NCI-H345 treated with DMSO at 0.1 percent for 48 hours (cell line): Measurements from ENCODE around the gene HSPA9.

Experiments used
- DNase-seq: peaks from one replicate; lab custom pipeline; 2025; ENCODE audit not compliant: unreplicated experiment; lab: John Stamatoyannopoulos, UW

The HSPA9 gene

DNA sequence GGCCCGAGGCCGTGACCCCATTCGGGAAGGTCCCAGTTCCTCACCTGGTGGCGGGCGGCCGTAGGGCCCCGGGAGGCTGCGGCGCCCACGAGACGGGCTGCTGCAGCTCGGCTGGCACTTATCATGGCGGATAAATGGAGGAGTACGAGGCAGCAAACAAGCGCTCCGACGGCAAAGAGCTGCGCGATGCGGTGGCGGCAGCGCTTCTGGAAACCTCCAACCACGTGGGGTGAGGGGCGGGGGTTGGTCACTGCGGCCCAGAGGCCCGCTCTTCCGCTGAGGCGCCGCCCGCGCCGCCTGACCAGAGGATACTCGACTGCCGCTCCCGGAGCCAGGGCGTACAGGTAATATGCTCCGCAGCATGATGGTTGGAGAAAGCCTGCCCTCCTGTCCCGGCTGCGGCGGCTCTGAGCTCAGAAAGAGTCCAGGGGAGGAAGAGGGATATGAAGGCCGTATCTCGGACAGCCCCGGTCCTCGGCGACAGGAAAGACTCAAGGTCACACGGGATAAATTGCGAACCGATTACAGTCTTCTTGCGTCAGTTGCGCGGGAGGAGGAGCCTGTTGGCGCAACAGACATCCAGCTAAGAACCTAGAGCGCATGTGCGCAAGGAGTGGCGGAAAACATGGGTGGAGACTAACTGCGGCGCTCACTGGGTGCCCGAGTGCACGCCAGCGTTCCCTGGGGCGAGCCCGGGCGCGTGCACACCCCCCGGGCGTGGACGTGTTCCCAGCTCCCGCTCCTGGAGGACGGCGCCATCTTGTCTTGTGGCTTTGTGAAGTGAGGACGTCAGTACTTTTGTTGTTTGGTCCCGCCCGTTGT lies at the start of gene HSPA9:
TSS of gene HSPA9 (minus strand) at position 208 of the 822 bp plus-strand sequence. CDS start at position 125, 83 bp downstream.
- DNase-seq = peak; percentile 99

DNA sequence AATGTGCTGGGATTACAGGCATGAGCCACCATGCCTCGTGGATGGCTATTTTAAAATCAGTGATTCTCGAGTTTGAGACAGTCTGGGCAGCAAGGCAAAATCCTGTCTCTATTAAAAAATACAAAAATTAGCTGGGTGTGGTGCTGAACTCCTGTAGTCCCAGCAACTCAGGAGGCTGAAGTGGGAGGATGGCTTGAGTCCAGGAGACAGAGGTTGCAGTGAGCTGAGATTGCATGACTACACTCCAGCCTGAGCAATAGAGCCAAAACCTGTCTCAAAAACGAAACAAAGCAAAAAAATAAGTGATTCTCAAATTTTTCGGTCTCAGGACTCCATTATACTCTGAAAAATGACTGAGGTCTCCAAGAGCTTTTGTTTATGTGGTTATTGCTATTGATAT lies 47.9 kb upstream of the HSPA9 start:
- DNase-seq = no peak

DNA sequence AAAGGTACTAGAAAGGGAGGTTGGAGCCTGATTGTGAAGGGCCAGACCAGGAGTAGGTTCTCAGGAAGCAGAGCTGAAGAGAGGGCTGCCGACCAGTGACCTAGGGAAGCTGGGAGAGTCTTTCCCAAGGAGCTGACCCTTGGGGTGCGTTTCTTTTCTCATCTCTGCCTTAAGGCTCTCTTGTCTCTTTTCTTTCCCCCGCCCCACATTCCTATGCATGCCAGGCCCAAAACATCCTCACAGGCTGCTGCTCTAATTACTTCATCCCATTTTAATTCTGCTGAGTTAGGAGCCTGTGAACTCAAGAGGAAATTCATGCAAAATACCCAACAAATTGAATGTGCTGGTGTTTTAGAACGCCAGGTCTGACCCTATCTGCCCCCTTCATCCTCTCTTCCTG lies 46.9 kb upstream of the HSPA9 start:
- DNase-seq = no peak

DNA sequence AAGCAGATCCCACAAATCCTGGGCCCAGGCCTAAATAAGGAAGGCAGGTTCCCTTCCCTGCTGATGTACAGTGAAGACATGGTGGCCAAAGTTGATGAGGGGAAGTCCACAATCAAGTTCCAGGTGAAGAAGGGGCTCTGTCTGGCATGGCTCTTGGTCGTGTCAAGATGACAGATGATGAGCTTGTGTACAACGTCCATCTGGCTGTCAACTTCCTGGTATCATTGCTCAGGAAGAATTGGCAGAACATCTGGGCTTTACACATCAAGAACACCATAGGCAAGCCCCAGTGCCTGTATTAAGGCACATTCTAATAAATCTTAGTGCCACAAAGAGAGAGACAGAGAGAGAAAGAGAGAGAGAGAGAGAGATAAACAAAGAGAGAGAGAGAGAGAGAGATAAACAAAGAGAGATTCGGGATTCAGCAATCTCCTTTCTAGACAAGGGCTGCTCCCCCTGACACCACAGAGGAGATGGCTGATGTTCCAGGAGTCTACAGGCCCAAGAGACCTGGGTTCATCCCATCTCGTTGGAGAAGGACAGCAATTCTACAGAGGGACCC lies 45.5 kb upstream of the HSPA9 start:
- DNase-seq = no peak

DNA sequence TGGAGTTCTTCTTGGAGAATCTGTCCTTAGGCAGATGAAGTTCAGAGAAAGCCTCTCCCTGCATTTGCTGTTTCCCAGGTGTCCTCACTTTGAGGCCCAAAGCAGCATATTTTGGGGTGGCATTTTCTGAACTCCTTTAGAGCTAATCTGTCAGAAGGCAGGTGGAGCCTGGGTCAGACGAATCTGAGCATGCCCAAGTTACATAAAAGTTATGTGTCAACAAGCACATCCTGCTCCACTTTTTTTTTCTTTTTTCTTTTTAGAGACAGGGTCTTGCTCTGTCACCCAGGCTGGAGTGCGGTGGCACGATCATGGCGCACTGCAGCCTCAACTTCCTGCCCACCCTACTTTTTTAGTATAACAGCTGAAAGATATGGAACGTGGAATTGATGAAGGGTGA lies 41.3 kb upstream of the HSPA9 start:
- no peak for DNase-seq

DNA sequence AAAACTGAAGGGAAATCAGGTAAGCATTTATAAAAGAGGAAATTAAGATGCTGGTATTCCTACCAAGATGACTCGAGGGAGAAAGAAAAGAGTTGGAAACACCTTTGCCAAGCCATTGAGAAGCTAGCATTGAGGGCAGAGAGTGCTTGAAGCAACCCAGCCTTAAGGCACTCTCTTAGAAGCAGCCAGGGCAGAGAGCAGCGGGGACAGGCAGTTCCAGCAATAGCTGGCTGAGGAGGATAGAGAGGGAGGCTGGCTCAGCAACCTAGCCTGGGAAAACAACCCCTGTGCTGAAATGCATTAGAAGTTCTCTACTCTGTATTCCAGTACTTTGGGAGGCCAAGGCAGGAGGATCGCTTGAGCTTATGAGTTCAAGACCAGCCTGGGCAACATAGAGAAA lies 40.3 kb upstream of the HSPA9 start:
- DNase-seq = no peak

DNA sequence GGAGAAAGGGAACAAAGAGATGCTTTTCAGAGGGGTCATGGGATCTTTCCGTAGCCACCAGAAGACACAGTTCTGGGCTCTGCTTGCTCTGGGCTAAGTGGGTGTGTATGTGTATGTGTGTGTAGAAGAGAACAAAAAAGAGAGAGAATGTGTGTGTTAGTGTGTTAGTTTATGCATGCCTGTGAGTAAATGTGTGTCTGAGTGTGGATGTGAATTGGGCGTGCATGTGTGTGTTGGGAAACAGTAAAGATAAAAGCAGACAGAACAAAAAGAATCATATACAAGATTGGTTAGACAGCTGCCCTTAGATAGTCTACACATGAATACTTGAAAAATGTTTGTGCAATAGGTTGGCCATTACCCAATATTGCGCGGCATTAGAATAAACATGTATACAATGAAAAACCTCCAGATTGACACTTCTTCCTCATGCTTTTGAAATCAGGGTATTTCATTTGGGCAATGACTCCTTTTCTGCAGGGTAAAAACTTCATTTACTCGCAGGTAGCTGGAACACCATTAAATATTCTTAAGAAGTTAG lies 36.5 kb upstream of the HSPA9 start:
- DNase-seq = no peak

DNA sequence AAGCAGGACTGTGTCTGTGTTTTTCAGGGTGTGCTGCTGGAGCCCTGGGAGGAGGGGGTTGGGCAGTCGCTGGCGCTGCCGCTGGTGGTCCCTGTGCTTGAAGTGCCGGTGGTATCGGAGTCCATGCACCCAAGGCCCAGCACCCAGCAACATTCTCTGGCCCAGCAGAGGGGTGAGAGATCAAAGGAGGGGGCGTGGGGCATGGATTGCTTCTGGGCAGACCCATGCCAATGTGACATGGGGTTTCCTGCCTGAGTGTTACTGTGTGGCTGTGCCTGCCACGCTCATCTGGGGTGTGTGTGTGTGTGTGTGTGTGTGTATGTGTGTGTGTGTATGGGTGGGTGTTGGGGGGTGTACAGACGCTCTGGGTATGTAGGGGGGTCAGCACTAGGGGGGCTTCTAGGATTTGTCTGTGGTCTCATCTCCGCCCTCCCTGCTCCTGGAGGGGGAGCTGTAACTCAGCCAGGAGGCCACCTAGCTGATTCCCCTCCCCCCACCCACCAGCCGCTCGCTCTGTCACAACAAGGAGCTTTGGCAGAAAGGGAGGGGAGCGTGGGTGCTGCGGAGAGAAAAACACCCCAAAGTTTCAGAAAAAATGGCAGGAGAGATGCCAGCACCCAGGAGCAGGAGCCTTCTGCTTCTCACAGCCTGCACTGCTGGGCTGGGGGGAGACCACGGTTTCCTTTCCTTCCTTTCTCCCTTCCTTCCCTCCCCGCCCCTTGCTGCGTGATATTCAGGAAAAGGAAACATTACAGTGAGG lies 35.9 kb upstream of the HSPA9 start:
- no peak for DNase-seq

DNA sequence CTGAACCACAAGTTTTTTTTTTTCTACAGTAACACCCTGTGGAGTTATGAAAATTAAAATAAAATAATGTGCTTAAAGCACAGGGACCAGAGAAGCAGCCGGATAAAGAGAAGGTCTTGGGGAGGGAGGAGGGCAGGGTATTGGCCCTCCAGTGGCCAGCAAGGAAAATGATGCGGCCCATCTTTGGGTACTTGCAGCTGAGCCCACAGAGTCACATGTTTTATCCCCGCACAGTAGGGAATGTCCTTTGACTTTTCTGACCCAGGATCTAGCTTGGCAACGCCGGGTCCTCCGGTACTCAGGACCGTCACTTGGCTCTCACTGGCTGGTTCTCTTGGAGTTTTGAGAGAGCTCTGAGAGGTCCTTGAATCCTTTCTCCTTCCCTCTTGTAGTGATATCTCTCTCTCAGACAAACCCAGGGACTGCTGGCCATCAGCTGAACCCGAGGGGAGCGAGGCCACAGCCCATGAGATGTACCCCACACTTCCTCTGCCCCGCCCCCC lies 35.3 kb upstream of the HSPA9 start:
- DNase-seq = no peak

DNA sequence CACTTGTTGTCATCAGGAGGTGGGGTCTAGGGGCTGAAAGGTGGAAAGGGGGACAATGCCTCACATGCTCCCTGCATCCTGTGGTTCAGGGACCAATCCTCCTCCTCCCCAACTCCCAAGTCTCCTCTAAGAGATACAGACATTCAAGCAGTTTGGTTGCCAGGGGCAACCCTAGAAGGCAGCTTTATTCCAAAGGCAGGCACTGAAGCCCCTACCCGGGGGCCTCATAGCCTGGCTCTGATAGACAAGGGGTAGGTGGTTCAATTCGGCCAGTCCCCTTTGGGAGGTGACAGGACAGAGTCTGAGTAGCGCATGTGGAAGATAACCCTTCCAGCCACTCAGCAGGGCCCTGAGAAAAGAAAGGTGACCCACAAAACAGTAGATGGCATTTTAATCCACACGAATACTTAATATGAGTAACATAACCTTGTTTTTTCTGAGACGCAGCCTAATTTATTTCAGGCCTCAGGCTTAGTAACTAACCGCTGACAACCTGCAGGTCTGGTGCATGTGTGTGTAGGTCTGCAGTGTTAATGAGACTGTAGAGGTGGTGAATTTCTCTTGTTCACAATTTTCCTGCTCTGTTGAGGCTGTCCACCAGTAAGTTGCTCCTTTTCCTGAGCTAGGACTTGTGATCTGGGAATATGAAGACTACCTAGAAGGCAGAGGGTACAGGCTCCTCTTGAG lies 31.3 kb upstream of the HSPA9 start:
- DNase-seq = no peak

DNA sequence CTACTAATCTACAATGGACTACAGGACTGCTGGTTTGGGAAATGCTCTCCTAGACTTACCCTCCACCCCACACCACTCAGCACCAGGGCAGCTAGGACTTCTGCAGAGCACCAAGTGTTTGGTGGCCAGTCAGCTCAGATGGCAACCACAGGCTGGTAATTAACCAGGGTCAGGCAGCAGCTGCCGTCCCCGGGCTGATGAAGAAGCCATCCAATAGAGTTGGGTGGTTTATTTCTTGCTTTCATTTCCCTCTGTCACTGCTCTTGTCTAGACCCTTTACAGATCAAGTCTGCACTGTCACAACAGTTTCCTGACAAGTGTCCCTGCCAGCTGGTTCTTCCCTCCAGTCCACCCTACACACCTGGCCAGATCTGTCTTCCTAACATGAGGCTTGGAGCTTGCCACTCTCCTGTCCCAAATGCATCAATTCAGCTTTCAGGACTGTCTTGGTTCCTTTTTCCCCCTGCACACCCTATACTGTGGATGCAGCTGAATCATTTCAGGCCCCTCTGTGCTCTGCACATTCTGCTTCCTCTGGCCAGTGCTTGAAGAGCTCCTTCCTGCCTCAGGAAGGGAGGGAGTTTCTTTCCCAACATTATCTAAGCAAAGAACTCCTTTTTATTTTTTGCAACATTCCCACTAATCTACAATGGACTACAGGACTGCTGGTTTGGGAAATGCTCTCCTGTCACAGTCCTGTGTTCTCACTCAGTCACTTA lies 30.2 kb upstream of the HSPA9 start:
- DNase-seq = no peak

DNA sequence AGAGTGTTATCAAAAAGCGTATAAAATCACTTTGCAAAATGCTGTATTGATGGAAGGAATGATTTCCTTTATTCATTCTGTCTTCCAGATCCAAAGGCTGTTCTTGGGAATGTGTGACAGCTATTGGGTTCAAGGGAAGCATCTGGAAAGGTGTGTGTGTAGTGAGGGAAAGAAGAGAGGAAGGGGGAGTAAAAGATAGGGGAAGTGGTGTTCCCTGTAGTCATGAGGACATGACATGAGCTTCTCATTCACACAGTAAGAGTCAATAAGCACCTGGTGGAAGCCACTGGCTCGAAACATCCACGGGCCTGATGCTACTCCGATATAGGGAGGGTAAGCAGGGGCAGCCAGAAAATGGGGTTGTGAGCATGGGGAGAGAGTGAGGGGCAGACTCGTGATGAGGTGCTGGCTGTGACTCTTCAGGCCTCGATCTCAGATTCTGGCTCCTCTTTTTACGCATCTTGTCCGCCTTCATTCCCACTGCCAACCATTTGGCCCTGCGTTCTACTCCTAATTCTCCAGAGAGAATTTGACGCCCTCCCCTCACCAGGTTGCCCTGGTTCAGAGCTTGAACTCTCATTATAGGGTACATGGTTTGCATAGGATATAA lies 29.1 kb upstream of the HSPA9 start:
- no peak for DNase-seq

DNA sequence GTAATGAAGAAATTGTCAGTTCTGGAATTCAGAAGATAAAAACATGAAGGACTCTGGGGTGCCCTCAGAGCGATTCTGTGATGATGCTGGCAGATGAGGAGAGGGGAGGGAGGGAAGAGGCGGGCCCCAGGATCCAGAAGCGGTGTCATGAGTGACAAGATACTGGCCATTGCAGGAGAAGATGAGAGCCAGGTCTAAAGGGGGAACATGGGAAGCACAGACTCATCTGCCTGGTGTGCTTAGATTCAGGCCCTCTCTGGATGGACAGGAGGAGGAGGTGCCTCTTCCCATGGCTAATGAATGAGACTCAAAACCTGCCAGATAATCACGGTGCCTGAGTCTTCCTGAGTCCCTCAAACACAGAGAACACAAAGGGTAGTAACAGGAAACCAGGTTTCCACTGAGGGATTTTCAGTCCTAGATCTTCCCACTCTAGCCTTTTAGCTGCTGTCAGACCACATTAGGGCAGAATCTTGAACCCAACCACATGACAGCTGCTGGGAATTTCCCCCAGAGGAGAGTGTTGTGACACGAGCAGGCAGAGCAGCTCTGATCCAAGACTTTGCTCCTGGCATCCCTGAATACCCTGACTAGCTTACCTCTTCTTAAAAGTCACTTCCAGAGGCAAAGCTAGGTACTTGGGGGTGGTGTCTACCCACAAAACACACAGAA lies 28.2 kb upstream of the HSPA9 start:
- no peak for DNase-seq

DNA sequence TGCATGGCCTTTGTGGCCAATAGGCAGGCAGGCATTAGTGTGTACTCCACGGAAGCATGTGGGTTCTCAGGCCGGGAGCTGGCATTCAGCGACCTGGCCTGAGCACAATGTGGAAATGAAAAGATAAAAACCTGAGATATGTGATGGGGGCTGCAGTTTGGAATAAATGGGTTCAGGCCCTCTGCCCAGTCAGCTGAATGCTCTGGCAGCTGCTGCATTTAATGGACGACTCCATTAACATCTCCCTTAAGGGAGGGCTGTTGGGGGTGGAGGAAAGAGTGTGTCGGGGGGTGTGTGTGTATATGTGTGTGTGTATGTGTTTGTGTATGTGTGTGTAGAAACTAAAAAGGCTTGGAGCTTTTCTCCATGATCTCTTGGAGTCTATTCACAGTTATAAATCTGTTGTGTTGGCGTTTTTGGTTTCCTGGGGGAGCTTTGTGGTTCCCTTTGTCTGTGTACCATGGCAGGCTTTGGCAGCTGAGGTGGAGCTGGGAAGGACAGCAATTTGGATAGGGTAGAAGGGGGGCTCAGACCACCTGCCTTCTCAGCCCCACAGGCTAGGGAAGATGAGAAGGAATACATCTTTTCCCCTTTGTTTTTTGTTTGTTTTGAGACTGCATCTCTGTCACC lies 27.3 kb upstream of the HSPA9 start:
- no peak for DNase-seq

DNA sequence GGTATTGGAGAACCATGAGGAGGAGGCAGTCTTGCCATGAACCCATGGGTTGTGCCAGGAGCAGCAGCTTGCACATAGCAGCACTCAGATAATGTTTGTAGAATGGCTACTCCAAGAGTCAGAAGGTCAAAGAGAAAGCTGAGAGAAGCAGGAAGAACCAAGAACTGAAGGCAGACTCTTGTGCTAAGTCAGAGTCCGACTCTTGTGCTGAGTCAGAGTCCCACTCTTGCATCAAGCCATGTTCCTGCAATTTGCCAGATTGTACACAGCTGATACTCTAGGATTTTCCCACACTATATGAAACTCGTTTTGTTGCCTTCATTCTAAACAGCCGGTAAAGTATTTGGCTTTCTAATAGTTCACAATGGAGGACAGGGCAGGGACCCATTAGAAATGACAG lies 26.2 kb upstream of the HSPA9 start:
- DNase-seq = no peak

DNA sequence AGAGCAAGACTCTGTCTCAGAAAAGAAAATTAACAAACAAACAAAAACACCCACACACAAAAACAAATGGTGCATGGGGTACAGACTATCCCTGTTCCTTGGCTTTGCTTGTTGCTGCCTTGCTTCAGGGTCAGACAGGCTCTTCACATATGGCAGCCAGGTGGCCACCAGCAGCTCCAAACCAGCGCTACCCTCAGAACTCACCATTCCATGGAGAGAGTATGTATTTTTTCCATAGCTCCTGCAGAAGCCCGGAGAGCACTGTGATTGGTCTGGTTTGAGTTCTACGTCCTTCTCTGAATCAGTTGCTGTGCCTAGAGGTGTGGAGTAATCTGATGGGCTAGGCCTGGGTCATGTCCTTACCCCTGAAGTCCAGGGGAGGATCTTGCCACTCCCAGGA lies 25.2 kb upstream of the HSPA9 start:
- no peak for DNase-seq

DNA sequence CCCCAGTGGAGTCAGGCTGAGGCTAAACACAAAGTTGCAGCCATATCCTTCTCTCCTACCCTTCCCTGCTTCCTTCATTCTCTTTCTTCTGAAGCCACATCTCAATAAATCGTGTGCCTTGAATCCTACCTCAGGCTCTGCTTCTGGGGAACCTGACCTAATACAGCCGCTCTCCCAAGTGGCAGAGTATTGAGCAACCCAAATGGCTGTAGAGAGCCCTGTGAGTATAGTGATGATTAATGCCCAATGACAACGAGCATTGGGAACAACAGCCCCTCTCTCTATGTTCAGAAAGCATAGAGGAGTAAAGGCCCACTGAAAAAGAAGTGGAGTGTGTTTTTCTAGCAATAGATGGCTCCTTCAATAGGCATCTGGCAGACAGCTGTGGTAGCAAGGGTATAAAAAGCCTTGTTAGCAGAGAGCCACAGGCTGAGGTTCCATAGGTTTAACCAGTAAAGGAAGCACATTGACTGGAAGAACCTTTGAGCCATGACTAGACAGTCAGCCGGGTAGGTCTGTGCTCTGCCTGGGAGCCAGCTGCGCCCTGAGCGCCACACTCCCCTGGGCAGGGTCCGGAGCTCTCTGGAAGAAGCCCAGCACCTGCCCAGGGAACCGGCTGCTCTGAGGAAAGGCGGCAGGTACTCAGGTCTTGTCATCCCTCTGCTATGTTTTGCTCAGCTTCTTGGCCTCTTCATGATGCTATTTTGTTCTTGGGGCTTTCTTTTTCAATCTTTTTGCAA lies 22.6 kb upstream of the HSPA9 start:
- DNase-seq = no peak
